Adrenal gland (tissue), 12 donors: ENCODE results near the gene VMAC. TPM values are rescaled to one million over a fixed set of nuclear protein-coding genes. Genes with fewer than 3 reads are reported as not detected.

ENCODE experiments used
- DNase-seq, 7 donors: peaks; one replicate each; pipeline ENCODE4 v3.0.0-alpha.2; 2019 to 2020
- H3K27ac ChIP-seq, 5 donors: fragments of 200-600 bp; sonication (generic) in 4 of 5; 1 replicate in 3 of 5; 2 replicates in 2 of 5; pipeline versions ENCODE4 v1.5.1 to v1.8.0; 2016 to 2020; ENCODE audit warnings: mild to moderate bottlenecking in 1 of 5
- H3K27me3 ChIP-seq: fragments of 200-600 bp; 2 replicates; pipeline ENCODE4 v1.8.0; 2021
- H3K36me3 ChIP-seq, 2 donors: fragments of 200-600 bp; replicated peaks in 1 of 2; 1 replicate in 1 of 2; 2 replicates in 1 of 2; pipeline versions ENCODE4 v1.5.1 to v1.8.0; 2018 to 2022
- H3K4me1 ChIP-seq, 2 donors: fragments of 200-600 bp; replicated peaks in 1 of 2; 1 replicate in 1 of 2; 2 replicates in 1 of 2; pipeline versions ENCODE4 v1.5.1 to v1.8.0; 2018 to 2021
- H3K4me3 ChIP-seq, 4 donors: fragments of 200-600 bp; sonication (generic) in 3 of 4; one replicate each; pipeline ENCODE4 v1.5.1; 2016 to 2018
- H3K9me3 ChIP-seq, 3 donors: fragments of 200-600 bp; sonication (generic) in 1 of 3; replicated peaks in 1 of 3; 1 replicate in 2 of 3; 2 replicates in 1 of 3; pipeline versions ENCODE4 v1.5.1 to v1.8.0; 2016 to 2021
- CTCF ChIP-seq, 6 experiments: fragments of 450-650 bp in 4 of 6; fragments of 200-600 bp in 2 of 6; sonication (generic) in 1 of 6; IDR thresholded peaks; 1 replicate in 5 of 6; 2 replicates in 1 of 6; pipeline versions ENCODE4 v1.5.1 to v1.8.0; 2016 to 2021; ENCODE audit warnings: antibody characterized with exemption in 6 of 6, mild to moderate bottlenecking in 2 of 6, moderate library complexity in 1 of 6
- POLR2A ChIP-seq, 2 donors: fragments of 450-650 bp; IDR thresholded peaks; one replicate each; pipeline ENCODE4 v1.6.1; 2017; ENCODE audit warnings: antibody characterized with exemption in 2 of 2, mild to moderate bottlenecking in 2 of 2, moderate library complexity in 1 of 2
- WGBS, 4 donors: extraction: QIAGEN DNeasy Blood & Tissue Kit in 2 of 4; methylation state at CpG; one replicate each; pipeline versions ENCODE4 v1.1.5 to v1.1.7; 2013 to 2017; 5-methylcytosine and 5-hydroxymethylcytosine counted together
- intact Hi-C, 2 donors: fragments of 100-400 bp; cut with DNase I; formaldehyde crosslinking; loops; one replicate each; pipeline versions ENCODE4 v1.14.1 to v1.15.0; 2022 to 2023
- polyA plus RNA-seq, 3 donors: library from polyadenylated mRNA; stranded (reverse); fragments of 200-250 nt in 2 of 3; fragments of 350-450 nt in 1 of 3; fragmentation: Illumina TruSeq in 1 of 3; extraction: RNeasy Lipid Tissue Mini Kit (QIAGEN cat#74804) in 1 of 3; gene quantifications; one replicate each; pipeline ENCODE4 v1.2.3, GENCODE V29; 2013 to 2014
- total RNA-seq, 9 donors: library from RNA; depleted of rRNA in 4 of 9; stranded (reverse); fragments of >200 nt in 4 of 9; fragments of 120-200 nt in 1 of 9; fragmentation: NEBNext Ultra II Directional in 1 of 9; extraction: Animal tissue kit (Norgen Biotek cat#: 25700) in 1 of 9; gene quantifications; one replicate each; pipeline versions ENCODE4 v1.1.0 to v1.2.4, GENCODE V29; 2013 to 2023
- donor health status: healthy with polysubstance abuse.
- donor health status: Bipolar disorder and iron deficiency.
- donor health status: DM: yes; HTN: yes; CAD: no.
- donor health status: DM: no; HTN: no; CAD: no.
- donor health status: DM: no; HTN: no; CAD: no.
- donor health status: DM: yes; HTN: yes; CAD: no.

VMAC gene
- total and polyA plus RNA-seq, 12 donors, result 3.5 to 15.6 (median 8.3) TPM

- Histone ChIP-seq H3K4me1 (peaks cover 7 to 12% of the 10 kb centered on the region in 2 donors), H3K27ac (peak overlapping the region in 1 of 5 donors; percentile 37), H3K27me3 (no peaks in the 10 kb centered on the region), H3K9me3 (no peaks in the 10 kb centered on the region), H3K4me3 (no peak overlapping the region), H3K36me3 (peaks cover 0 to 45% of the 10 kb centered on the region in 2 donors)
- TF ChIP-seq POLR2A (IDR thresholded peaks at IDR 0.05) (no peak), CTCF (IDR thresholded peaks at IDR 0.05) (no peak)
- peak in 1 of 7 donors; percentile 20 for DNase-seq
- intact Hi-C loops, result loop anchor here in 1 of 2 donors (5.0 kb wide), 1 partner anchor 42 kb away; no protein-coding TSS in a partner anchor
- 85 to 89% (median 86%) methylated on average over 24 to 42 of the region's 42 CpGs for WGBS, 4 donors
Observed at GRCh38 chr19:5914946-5915781, 10.5 kb downstream of the VMAC start.

- Histone ChIP-seq H3K36me3 (peaks cover 0 to 50% of the 10 kb centered on the region in 2 donors), H3K27ac (no peak overlapping the region), H3K9me3 (no peaks in the 10 kb centered on the region), H3K27me3 (no peaks in the 10 kb centered on the region), H3K4me1 (peaks cover 7 to 12% of the 10 kb centered on the region in 2 donors), H3K4me3 (no peak overlapping the region)
- DNase-seq, result no peak
- TF ChIP-seq CTCF (IDR thresholded peaks at IDR 0.05) (no peak), POLR2A (IDR thresholded peaks at IDR 0.05) (no peak)
- 79 to 89% (median 85%) methylated on average over 10 to 11 of the region's 11 CpGs for WGBS, 4 donors
- intact Hi-C loops, result loop anchor here in 1 of 2 donors (5.0 kb wide), 1 partner anchor 42 kb away; no protein-coding TSS in a partner anchor
Observed at GRCh38 chr19:5915782-5916165, 11.1 kb downstream of the VMAC start.

GRCh38 chr19:5916181-5916708, 11.6 kb downstream of the VMAC start:
- Histone ChIP-seq H3K4me1 (peaks cover 9 to 15% of the 10 kb centered on the region in 2 donors), H3K9me3 (no peaks in the 10 kb centered on the region), H3K36me3 (peaks cover 0 to 50% of the 10 kb centered on the region in 2 donors), H3K27ac (no peak overlapping the region), H3K27me3 (no peaks in the 10 kb centered on the region), H3K4me3 (no peak overlapping the region)
- intact Hi-C loops, result loop anchor here in 1 of 2 donors (5.0 kb wide), 1 partner anchor 41 kb away; no protein-coding TSS in a partner anchor
- TF ChIP-seq POLR2A (IDR thresholded peaks at IDR 0.05) (no peak), CTCF (IDR thresholded peaks at IDR 0.05) (no peak)
- 63 to 75% (median 71%) methylated on average over 11 to 14 of the region's 14 CpGs for WGBS, 4 donors
- DNase-seq, result no peak

- DNase-seq, result no peak
- Histone ChIP-seq H3K4me1 (peaks cover 20 to 28% of the 10 kb centered on the region in 2 donors), H3K4me3 (no peak overlapping the region), H3K27me3 (no peaks in the 10 kb centered on the region), H3K27ac (no peak overlapping the region), H3K36me3 (peaks cover 0 to 59% of the 10 kb centered on the region in 2 donors), H3K9me3 (no peaks in the 10 kb centered on the region)
- TF ChIP-seq CTCF (IDR thresholded peaks at IDR 0.05), result no peak
- no peak for TF ChIP-seq POLR2A (IDR thresholded peaks at IDR 0.05)
- 88 to 93% (median 92%) methylated on average over 4 to 36 of the region's 36 CpGs for WGBS, 4 donors
- intact Hi-C loops, result loop anchor here in 1 of 2 donors (5.0 kb wide), 1 partner anchor 40 kb away; no protein-coding TSS in a partner anchor
Observed at GRCh38 chr19:5917431-5918107, 12.9 kb downstream of the VMAC start.
